ENCODE results near the gene WNK2.
"Not testable (repeated sequence)": the region's sequence is repeated elsewhere in the genome, so short reads cannot be mapped to it uniquely, and the experiment has no call there.

The WNK2 gene

DNA sequence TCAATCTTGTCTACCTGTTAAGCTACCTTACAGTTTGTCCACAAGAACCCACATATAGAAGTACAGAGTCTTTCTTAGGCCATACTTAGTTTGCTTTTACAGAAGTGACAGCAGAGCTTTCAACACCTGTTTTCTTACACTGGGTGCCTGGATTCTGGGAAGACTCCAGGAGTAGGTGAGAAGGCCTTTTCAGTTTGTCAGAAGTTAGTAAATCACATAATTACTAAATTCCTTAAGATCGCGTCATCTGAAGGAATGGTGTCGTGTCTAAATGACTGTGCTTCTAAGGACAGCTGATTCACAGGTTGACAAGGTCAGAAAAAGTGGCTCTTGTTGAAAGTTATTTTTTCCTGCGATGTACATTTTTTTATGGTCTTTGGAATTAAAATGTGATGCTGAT, 170.5 kb downstream of the WNK2 start:
- peak; percentile 34 for DNase-seq (ENCODE audit: low spot score)
- H3K27ac ChIP-seq, result no peak overlapping the region
- CTCF ChIA-PET, result interaction anchor here (0.7 kb wide), 2 partner anchors 17 to 621 kb away, joined by 3 to 4 read pairs; no protein-coding TSS in a partner anchor
- TF ChIP-seq, protein P1, sequence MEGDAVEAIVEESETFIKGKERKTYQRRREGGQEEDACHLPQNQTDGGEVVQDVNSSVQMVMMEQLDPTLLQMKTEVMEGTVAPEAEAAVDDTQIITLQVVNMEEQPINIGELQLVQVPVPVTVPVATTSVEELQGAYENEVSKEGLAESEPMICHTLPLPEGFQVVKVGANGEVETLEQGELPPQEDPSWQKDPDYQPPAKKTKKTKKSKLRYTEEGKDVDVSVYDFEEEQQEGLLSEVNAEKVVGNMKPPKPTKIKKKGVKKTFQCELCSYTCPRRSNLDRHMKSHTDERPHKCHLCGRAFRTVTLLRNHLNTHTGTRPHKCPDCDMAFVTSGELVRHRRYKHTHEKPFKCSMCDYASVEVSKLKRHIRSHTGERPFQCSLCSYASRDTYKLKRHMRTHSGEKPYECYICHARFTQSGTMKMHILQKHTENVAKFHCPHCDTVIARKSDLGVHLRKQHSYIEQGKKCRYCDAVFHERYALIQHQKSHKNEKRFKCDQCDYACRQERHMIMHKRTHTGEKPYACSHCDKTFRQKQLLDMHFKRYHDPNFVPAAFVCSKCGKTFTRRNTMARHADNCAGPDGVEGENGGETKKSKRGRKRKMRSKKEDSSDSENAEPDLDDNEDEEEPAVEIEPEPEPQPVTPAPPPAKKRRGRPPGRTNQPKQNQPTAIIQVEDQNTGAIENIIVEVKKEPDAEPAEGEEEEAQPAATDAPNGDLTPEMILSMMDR (conservative IDR thresholded peaks at IDR 0.05; ENCODE audit: low read depth), result no peak
- POLR2A ChIA-PET (ENCODE audit: low non-redundant PET), result no interaction called here

GRCh38 chr9:93355827-93356226, 171.9 kb downstream of the WNK2 start:
- POLR2A ChIA-PET (ENCODE audit: low non-redundant PET), result no interaction called here
- TF ChIP-seq, protein P1 (conservative IDR thresholded peaks at IDR 0.05; ENCODE audit: low read depth), result no peak
- CTCF ChIA-PET, result no interaction called here
- DNase-seq (ENCODE audit: low spot score), result no peak
- H3K27ac ChIP-seq, result no peak overlapping the region

GRCh38 chr9:93357649-93358048, 173.7 kb downstream of the WNK2 start:
- no peak for DNase-seq (ENCODE audit: low spot score)
- TF ChIP-seq, protein P1 (conservative IDR thresholded peaks at IDR 0.05; ENCODE audit: low read depth), result no peak
- ChIA-PET CTCF (no interaction called here), POLR2A (ENCODE audit: low non-redundant PET) (no interaction called here)
- no peak overlapping the region for H3K27ac ChIP-seq

DNA sequence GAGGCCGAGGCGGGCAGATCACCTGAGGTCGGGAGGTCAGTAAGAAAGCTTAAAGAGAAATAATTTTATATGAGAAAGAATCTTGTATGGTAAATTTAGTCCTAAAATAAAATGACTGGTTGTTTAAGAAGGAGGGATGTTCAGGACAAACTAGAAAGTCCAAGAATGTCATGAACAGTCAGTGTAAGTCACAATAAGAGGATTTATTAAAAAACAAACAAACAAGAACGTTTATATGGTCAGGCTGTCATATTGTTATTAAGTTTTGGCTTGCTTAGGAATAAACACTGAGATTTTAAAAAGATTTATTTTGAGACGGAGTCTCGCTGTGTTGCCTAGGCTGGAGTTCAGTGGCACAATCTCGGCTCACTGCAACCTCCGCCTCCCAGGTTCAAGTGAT, 176.0 kb downstream of the WNK2 start:
- H3K27ac ChIP-seq; DNase-seq (ENCODE audit: low spot score): not testable (repeated sequence)
- POLR2A ChIA-PET (ENCODE audit: low non-redundant PET), result interaction anchor here (0.6 kb wide), 1 partner anchor 176 kb away, joined by 3 read pairs; no protein-coding TSS in a partner anchor
- CTCF ChIA-PET, result interaction anchor here (0.6 kb wide), 1 partner anchor 760 kb away, joined by 3 read pairs; no protein-coding TSS in a partner anchor

GRCh38 chr9:93361995-93362394, 178.1 kb downstream of the WNK2 start:
- CTCF ChIA-PET, result no interaction called here
- no peak for DNase-seq (ENCODE audit: low spot score)
- POLR2A ChIA-PET (ENCODE audit: low non-redundant PET), result no interaction called here
- TF ChIP-seq, protein P1 (conservative IDR thresholded peaks at IDR 0.05; ENCODE audit: low read depth), result no peak
- no peak overlapping the region for H3K27ac ChIP-seq

DNA sequence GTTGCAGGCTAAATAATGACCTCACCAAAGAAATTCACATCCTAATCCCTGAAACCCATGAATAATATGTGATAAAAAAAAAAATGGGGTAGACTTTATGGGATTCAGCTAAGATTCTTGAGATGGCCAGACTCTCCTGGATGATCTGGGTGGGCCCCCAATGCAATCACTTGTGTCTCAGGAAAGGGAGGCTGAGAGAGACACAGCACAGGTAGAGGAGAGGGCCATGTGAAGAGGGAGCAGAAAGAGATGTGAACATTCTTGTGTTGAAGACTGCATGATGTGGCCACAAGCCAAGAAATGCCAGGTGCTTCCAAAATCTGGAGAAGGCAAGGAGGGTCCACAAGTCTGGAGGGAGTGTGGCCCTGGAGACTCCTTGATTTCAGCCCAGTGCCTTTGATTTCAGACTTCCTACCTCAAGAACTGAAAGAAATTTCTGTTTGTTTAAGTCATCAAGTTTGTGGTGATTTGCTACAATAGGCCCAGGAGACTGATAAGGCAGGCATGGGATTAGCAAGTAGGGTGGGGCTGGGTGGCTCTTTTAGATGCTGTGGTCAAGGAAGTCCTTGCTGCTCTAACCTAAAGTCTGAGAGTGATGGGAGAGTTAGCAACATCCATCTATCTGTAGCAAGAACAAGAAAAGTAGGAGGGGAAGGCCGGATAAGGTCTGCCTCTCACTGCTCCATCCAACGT, 180.9 kb downstream of the WNK2 start:
- CTCF ChIA-PET, result no interaction called here
- POLR2A ChIA-PET (ENCODE audit: low non-redundant PET), result no interaction called here
- H3K27ac ChIP-seq, result no peak overlapping the region

More for the DNA sequence above, 180.9 kb downstream of the WNK2 start:
- TF ChIP-seq, protein P1 (conservative IDR thresholded peaks at IDR 0.05; ENCODE audit: low read depth), result no peak
- no peak for DNase-seq (ENCODE audit: low spot score)

All from RWPE1 (cell line).